CD4-positive, alpha-beta T cell treated with Interleukin-15 for 1 hour (primary cell): ENCODE data around the gene MED12L.
"Not testable (repeated sequence)": the region's sequence is repeated elsewhere in the genome, so short reads cannot be mapped to it uniquely, and the experiment has no call there.

Source experiments
- DNase-seq: peaks from one replicate; pipeline ENCODE4 v3.0.0-alpha.2; 2020

MED12L gene

DNA sequence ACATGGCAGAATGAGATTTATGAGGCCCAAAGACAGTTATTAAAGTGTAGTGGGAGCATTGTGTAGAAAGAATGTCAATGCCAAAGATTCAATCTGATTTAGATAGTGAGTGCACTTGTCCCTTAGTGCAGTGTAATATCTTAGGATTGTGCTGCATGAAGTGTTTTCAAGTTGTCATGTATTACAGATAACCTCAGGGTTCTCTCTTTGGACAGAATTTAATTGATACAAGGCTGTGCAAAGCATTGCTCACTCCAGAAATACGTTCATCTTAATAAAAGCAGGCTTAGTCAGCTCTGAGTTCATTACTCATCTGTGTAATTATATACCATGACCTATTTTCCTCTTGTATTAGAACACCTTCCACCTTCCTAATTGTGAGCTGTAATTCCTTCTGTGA, 133.6 kb downstream of the MED12L start:
- DNase-seq, result no peak

- DNase-seq, result no peak
These were observed 138.9 kb downstream of the MED12L start for GRCh38 chr3:151224268-151224866.

- DNase-seq, result no peak
These were observed 139.8 kb downstream of the MED12L start for GRCh38 chr3:151225040-151225975.

- DNase-seq, result no peak
These were observed 140.7 kb downstream of the MED12L start for GRCh38 chr3:151226088-151226563.

DNA sequence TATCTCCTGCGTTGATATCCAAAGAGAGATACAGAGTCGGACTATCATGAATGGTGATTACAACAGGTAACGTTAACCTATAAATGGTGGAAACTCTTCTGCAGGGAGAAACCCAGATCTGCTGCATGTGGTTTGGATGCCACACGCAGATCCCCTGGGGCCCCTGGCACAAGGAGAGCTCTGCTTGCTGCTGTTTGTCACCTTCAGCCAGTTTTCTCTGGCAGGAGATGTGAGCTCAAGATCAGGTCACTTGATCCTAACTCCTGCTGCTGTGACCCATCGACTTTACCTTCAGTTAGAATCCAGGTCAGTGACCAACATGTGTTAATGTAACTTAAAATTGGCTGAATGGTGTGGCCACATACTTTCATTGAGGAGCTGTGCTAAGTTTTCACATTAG, 141.4 kb downstream of the MED12L start:
- DNase-seq, result no peak

- no peak for DNase-seq
These were observed 141.9 kb downstream of the MED12L start for GRCh38 chr3:151227266-151227806.

DNA sequence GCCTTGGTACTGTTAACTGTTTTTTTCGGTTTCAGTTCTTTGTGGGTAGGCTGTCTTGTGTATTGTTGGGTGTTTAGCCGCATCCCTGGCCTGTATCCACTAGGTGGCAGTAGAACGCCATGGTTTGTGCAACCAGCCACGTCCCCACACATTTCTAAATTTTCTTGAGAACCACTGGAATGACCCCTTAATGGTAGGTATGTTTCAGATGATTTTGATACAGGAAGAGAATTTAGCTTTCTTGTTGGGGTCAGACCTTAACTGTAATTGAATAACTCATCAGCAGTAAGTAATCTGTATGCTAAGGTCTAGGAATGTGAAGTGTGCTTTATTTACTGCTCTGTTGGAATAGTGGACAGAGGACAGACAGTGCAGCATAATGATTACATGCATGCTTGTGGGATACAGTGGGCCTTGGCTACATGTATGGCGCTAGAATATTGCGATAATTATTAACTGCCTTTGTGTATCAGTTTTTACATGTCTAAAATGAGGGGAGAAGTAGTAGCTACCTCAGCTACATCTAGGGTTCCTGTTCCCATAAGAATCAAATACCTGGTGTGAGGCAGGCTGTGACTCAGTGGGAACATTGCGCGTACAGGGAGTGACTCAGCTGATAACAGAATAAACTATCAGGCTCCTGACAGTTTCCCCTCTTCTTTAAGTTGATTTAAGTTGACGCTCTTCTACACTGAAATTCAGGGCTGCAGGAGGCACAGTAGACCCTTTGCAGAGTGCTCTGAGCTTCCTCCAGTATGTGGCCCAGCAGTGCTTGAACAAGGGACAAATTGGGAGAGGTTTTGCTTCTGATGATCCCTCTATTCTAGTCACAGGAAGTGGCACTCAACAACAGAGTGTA, 142.6 kb downstream of the MED12L start:
- DNase-seq, result peak; percentile 80

GRCh38 chr3:151228666-151229040, 143.2 kb downstream of the MED12L start:
- DNase-seq, result no peak

GRCh38 chr3:151230646-151231045, 145.2 kb downstream of the MED12L start:
- DNase-seq, result no peak

DNA sequence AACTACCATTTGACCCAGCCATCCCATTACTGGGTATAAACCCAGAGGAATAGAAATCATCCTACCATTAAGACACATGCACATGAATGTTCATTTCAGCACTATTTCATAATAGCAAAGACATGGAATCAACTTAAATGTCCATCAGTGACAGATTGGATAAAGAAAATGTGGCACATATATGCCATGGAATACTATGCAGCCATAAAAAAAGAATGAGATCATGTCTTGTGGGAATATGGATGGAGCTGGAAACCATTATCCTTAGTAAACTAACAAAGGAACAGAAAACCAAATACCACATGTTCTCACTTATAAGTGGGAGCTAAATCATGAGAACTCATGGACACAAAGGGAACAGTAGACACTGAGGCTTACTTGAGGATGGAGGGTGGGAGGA, 146.9 kb downstream of the MED12L start:
- DNase-seq, result not testable (repeated sequence)

DNA sequence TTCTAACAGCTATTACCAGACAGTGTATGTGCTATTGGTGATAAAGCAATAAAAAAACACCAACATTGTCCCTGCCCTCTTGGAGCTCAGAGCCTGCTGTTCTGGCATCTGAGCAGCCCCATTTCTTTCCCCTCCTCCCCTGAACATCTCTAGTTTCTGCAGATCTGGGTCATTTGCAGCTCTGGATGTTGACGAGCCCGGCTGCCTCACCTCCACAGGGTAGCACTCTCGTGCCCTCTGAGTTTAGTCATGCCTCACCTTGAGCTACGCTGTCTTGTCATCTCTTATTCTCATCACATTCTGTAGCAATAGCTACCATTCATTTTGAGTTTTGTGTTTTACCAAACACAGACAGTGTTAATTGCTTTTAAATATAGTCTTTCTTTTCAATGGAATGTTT, 147.5 kb downstream of the MED12L start:
- no peak for DNase-seq

- no peak for DNase-seq
These were observed 149.4 kb downstream of the MED12L start for GRCh38 chr3:151234825-151235224.

GRCh38 chr3:151236316-151236715, 150.9 kb downstream of the MED12L start:
- no peak for DNase-seq

DNA sequence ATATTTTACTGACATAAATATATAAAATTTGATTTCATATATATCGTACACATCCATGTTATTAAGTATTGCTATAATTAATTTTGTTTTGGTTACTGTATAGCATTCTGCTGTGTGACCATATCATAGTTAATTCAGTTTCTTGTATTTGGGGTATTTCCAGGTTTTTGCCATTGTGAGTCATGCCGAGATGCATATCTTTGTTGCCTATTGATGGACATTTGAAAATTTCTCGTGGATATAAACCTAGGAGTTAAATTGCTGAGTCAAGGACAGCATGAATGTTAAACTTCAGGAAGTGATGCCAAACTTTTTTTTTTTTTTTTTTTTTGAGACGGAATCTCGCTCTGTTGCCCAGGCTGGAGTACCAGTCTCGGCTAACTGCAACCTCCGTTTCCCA, 151.3 kb downstream of the MED12L start:
- no peak for DNase-seq

DNA sequence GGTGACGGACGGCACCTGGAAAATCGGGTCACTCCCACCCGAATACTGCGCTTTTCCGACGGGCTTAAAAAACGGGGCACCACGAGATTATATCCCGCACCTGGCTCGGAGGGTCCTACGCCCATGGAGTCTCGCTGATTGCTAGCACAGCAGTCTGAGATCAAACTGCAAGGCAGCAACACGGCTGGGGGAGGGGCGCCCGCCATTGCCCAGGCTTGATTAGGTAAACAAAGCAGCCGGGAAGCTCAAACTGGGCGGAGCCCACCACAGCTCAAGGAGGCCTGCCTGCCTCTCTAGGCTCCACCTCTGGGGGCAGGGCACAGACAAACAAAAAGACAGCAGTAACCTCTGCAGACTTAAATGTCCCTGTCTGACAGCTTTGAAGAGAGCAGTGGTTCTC, 156.5 kb downstream of the MED12L start:
- not testable (repeated sequence) for DNase-seq

GRCh38 chr3:151248772-151249337, 163.4 kb downstream of the MED12L start:
- no peak for DNase-seq

DNA sequence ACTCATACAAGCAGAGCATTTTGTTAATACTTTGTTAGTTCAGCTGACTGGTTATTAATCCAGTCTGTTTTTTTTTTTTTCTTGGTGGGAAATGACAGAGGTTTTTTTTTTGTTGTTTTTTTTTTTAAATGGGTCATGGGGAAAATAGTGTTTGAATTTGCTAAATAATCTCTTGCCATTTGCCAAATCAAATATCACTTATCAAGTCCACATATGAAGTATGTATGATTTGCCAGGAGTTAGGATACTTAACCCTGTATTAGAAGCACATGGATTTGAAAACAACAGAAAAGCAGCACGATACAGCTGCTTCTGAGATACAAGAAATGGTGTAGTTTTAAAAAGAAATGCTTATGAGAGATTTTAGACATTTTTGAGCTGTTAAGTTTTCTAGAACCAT, 171.3 kb downstream of the MED12L start:
- no peak for DNase-seq

- no peak for DNase-seq
These were observed 174.2 kb downstream of the MED12L start for GRCh38 chr3:151259664-151260063.

DNA sequence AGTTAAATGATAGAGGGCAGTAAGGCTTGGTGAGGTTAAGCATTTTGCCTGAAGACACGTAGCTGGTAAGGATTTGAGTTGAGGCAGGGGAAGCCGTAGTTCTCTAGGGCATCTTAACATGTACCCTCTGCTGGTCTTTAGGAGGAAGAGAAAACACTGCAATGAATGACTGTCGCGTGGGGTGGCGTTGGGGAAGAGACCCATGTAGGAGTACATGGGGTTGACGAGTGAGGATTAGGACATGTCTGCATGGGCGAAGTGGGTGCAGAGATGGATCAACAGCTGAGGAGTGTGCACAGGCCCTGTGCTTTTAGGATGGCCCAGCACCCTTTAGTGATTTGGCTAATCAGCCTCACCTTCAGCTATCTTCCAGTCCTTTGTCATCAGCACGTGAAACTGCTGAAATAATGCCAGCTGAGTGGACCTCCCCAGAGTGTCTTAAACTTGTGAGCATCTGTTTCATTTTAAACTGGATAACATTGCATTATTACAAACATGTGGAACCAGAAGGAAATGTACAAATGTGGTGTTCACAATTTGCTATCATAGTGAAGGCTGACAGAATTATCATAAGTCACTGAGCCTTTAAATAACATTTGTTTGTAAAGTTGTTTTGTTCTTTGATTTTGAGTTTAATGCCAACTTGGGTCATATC, 177.5 kb downstream of the MED12L start:
- DNase-seq, result no peak

DNA sequence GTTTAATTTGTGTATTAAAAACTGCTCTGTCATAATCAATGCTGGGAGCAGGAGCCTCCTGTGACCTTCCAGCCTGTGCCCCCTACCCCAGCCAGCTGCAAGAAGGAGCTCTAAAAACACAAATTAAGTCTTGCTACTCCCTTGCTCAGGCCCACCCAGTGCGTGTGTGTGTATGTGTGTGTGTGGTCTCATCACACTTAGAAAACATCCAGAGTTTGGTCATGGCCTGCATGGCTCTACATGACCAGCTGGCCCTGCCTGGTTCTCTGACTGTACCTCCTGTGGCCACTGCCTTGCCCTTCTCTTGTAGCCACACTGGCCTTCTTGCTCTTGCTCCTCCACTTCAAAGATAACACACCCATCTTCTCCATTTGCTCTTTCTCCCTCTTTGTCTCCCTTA, 179.1 kb downstream of the MED12L start:
- no peak for DNase-seq

- DNase-seq, result no peak
These were observed 179.7 kb downstream of the MED12L start for GRCh38 chr3:151265166-151265565.

DNA sequence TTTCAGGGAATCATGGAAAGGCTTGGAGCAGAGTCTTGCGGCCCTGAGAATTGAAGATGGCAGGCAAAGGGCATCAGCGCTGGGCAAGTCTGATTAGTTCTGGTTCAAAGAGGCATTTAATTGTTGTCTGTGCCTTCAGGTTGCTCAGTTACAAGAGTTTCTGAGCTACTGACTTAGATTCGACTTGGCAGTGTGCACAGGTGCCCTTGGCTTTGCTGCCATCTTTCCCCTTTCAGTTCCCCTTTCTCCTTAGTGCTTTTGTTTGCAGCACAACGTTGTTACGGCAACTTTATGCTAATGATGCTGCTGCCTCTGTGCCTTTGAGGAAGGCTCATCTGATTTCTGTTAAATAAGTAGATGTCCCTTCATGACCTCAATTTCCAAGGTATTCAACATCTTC, 180.4 kb downstream of the MED12L start:
- peak; percentile 86 for DNase-seq
